ENCODE data around the gene BHLHE40.

- TF ChIP-seq POLR2AphosphoS5 (IDR thresholded peaks at IDR 0.05) (no peak), CTCF (IDR thresholded peaks at IDR 0.05) (no peak), POLR2A (IDR thresholded peaks at IDR 0.05) (no peak)
These were observed 20.4 kb downstream of the BHLHE40 start for GRCh38 chr3:4999531-5000184.

All from sigmoid colon (tissue), 4 donors.